ENCODE results near the gene OR10AG1. TPM values are rescaled to one million over a fixed set of nuclear protein-coding genes. Genes with fewer than 3 reads are reported as not detected.

Gene OR10AG1, protein sequence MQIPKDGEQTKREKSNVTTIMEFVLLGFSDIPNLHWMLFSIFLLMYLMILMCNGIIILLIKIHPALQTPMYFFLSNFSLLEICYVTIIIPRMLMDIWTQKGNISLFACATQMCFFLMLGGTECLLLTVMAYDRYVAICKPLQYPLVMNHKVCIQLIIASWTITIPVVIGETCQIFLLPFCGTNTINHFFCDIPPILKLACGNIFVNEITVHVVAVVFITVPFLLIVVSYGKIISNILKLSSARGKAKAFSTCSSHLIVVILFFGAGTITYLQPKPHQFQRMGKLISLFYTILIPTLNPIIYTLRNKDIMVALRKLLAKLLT
- total RNA-seq = not detected
- long read RNA-seq = 0 reads

DNA sequence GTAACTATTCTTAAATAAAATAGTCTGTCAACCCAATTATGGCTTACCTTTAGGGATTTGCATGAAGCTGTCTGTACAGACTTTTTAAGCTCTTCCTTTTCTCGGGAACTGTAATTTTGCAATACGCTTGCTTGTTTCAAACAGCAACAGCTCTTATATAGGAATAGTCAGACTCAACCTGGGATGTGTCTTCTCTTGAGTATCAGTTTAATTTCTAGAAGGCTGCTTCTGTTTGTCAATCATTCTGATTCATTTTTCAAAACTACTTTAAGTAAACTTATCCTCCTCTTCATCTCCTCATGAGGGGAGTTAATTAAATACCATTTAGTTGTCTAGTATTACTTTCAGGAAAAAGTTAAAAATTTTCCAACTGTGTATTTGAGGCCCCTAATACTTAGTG lies at the start of gene OR10AG1:
OR10AG1 (minus strand) TSS at position 101 of the 400 bp plus-strand sequence; CDS start at position 63, 38 bp downstream.
- intact Hi-C loops (cut with DNase I, micrococcal nuclease) = no loop called here
- no peak for ATAC-seq
- no peak for DNase-seq

DNA sequence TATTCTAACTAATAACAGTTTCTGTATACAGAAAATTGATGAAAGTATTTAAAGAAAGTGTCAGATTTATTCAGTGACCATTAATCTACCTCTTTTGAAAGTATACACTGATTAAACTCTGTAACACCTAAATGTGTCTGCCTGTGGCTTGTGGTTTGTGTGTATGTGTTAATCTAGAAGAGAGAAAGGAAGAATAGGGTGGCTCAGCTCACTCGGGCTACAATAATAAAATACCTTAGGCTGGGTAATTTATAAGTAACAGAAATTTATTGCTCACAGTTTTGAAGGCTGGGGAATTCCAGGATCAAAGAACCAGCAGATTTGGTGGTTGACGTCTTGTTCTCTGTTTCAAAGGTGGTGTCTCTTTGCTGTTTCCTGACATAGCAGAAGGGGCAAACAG lies 44.1 kb upstream of the OR10AG1 start:
- ATAC-seq (no peak), DNase-seq (no peak)
- intact Hi-C loops (cut with DNase I, micrococcal nuclease) = no loop called here

DNA sequence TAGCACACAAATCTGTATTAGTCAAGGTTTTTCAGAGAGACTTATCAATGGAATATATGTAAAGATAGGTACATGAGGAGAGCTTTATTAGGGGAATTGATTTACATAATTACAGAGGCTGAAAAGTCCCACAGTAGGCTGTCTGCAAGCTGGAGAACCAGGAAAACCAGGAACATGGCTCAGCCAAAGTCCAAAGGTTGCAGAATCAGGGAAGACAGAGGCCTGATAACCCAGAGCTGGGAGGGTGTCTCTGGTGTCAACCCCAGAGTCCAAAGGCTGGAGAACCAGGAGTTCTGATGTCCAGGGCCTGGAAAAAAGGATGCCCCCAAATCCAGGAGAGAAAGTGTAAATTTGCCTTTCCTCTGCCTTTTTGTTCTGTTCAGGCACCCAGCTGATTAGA lies 41.0 kb upstream of the OR10AG1 start:
- ATAC-seq = no peak
- no peak for DNase-seq
- intact Hi-C loops (cut with DNase I, micrococcal nuclease) = no loop called here

DNA sequence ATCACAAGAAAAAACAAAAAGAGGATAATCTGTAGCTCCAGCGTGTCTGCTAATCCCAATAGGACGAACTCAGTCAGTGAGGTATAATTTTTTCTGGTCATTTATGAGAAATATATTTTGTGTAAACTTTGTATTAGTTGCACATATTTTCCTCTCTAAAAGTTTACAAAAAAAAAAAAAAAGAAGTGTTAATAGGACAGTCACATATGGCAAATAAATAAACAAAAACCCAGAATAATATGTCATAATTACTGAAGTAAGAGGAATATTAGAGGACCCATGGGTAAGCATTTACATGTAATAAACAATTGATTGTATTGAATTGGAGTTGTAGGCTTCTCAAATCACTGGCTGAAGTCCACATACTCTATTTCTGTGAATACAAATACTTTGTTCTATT lies 24.8 kb upstream of the OR10AG1 start, which contains the start of gene OR5F1:
OR5F1 (minus strand) TSS at position 101 of the 400 bp plus-strand sequence; CDS start at position 101, 0 bp downstream.
- intact Hi-C loops (cut with DNase I, micrococcal nuclease) = no loop called here
- DNase-seq (no peak), ATAC-seq (no peak)

DNA sequence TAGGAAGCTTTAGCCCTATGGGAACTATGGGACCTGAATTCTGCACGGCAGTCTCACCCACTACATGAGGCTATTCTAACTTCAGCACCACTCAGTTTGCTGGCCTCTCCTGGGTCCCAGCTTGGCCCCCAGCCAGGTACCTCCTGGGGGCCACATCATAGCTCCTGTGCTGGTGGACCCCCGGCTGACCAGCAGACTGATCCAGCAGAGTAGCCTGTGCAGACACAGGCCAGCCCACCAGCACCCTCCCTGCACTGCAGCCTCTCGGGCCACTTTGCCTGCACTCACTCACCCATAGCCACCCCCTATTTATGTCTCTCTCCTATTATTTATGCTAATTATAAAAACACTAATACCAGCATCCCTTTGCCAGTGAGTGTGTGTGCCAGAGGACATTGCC lies 1.2 kb upstream of the OR10AG1 start:
- no peak for DNase-seq
- intact Hi-C loops (cut with DNase I, micrococcal nuclease) = no loop called here
- ATAC-seq = no peak

DNA sequence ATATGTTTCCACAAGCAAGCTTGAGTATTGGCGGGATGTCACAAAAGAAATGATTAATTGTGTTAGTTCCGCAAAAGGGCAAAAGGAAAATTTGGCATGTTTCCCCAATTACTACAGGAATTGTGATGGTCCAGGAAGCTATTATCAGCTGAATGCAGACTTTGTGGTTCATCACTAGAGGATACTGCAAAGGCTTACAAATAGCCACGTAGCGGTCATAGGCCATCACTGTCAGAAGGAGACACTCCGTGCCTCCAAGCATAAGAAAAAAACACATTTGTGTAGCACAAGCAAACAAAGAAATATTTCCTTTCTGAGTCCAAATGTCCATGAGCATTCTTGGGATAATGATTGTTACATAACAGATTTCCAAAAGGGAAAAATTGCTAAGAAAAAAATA lies 1.8 kb downstream of the OR10AG1 start:
- no peak for ATAC-seq
- intact Hi-C loops (cut with DNase I, micrococcal nuclease) = no loop called here
- DNase-seq = no peak

DNA sequence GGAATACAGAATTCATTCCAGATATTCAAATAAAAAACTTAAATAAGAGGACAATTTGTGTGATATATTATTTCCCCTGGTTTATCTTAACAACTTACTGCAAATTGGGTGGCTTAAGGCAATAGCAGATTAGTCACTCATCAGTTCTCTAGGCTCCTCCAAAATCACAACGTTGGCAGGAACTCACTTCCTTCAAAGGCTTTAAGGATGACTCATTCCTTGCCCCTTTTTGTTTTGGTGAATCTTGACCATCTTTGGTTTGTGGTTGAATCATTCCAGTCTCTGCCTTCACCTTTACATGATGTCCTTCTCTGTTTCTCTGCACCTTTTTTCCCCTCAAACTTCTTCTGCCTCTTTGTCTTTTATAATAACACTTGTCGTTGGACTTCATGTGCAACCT lies 3.4 kb downstream of the OR10AG1 start:
- ATAC-seq (no peak), DNase-seq (no peak)
- intact Hi-C loops (cut with DNase I, micrococcal nuclease) = no loop called here

GRCh38 chr11:55956521-55956920 lies 13.2 kb downstream of the OR10AG1 start:
- ATAC-seq = no peak
- no peak for DNase-seq
- intact Hi-C loops (cut with DNase I, micrococcal nuclease) = no loop called here

DNA sequence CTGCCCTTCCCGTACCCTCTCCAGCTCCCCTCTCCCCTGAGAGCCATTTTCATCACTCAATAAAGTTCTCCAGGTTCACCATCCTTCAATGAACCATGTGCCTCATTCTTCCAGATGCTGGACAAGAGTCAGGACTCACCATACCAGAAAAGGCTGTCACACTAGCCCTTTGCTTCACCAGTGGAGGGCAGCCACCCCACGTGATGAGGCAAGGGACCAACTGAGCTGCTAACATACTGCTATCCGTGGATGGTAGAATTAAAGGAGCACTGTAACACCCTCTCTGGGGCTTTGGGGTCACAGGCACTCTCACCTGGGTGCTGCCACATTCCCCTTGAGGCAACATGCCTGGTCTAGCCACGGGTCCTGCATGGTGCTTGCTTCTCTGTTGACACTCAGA lies 20.4 kb downstream of the OR10AG1 start:
- intact Hi-C loops (cut with DNase I, micrococcal nuclease) = no loop called here
- no peak for ATAC-seq
- no peak for DNase-seq

GRCh38 chr11:55942785-55943392 lies 26.9 kb downstream of the OR10AG1 start:
- intact Hi-C loops (cut with DNase I, micrococcal nuclease) = loop anchor here in 1 of 2 donors (5.0 kb wide), 1 partner anchor 839 kb away; no protein-coding TSS in a partner anchor
- DNase-seq (no peak), ATAC-seq (peak; percentile 48)

- ATAC-seq (no peak), DNase-seq (no peak)
- intact Hi-C loops (cut with DNase I, micrococcal nuclease) = no loop called here
These were observed 33.4 kb downstream of the OR10AG1 start, which contains the start of gene OR5I1 for GRCh38 chr11:55936300-55936699. Gene OR5I1, minus strand, starts transcription at chr11:55936400. Its CDS starts 0 bp downstream, at chr11:55936400.

- DNase-seq (no peak), ATAC-seq (no peak)
- intact Hi-C loops (cut with DNase I, micrococcal nuclease) = no loop called here
These were observed 49.2 kb downstream of the OR10AG1 start for GRCh38 chr11:55920537-55920936.

Other genes with a start within 250 kb of the OR10AG1 start
- gene OR5D13, start 196.5 kb downstream of the OR10AG1 start, total RNA-seq = not detected
- not detected for gene OR5D14, start 174.4 kb downstream of the OR10AG1 start, total RNA-seq
- gene OR5L1, start 158.6 kb downstream of the OR10AG1 start, total RNA-seq = not detected
- gene OR5D18, start 150.3 kb downstream of the OR10AG1 start, total RNA-seq = not detected
- not detected for gene OR5L2, start 142.7 kb downstream of the OR10AG1 start, total RNA-seq
- not detected for gene OR5D16, start 131.2 kb downstream of the OR10AG1 start, total RNA-seq
- gene TRIM51, start 86.6 kb downstream of the OR10AG1 start, total RNA-seq = not detected
- gene OR5W2, start 55.4 kb downstream of the OR10AG1 start, total RNA-seq = not detected
- gene OR5I1, start 33.5 kb downstream of the OR10AG1 start, total RNA-seq = not detected
- gene OR5F1, start 24.7 kb upstream of the OR10AG1 start, total RNA-seq = not detected
- not detected for gene OR5AS1, start 57.7 kb upstream of the OR10AG1 start, total RNA-seq
- gene OR8I2, start 123.4 kb upstream of the OR10AG1 start, total RNA-seq = not detected
- not detected for gene OR8H2, start 133.7 kb upstream of the OR10AG1 start, total RNA-seq
- gene OR8H3, start 152.4 kb upstream of the OR10AG1 start, total RNA-seq = not detected
- not detected for gene OR8J3, start 170.3 kb upstream of the OR10AG1 start, total RNA-seq
- gene OR8K5, start 190.4 kb upstream of the OR10AG1 start, total RNA-seq = not detected
- gene OR5J2, start 206.7 kb upstream of the OR10AG1 start, total RNA-seq = not detected

Data from left colon (tissue), 2 donors.